Measurements from ENCODE around the gene ERO1B.

The ERO1B gene

DNA sequence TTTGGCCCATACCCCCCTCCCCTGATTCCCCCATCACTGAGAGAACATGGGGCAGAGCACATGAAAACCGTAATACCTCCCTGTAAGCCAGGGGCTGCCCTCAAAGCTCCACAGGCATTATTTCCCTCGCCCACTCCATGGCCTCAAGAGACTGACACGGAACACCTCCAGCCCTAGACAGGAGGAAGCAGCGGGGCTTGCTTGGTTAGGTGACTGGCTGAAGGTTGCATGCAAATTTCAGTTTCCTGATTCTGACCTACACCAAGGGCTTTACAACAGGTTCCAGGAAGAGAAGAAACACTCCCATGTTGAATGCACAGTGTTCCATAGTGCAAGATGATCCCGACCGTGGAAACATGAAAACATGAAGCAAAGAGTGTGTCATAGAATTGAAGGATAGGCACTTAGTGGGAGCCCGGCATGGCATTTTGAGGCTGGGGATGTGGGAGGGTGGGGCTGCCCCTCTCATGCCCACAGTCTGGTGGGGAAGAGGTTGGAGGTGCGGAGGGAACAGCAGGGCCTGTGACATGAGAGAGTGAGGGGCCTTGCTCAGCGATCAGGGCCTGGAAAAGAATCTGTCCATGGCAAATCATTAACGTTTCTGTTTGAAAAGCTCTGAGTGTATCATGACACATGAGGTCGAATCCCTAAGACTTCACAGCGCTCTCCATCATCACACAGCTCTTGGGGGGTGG lies 106.0 kb downstream of the ERO1B start:
- peaks cover 48 to 60% of the 10 kb centered on the region in 2 donors for H3K36me3 Mint-ChIP-seq
- peak overlapping the region; percentile 75 for H3K27ac Mint-ChIP-seq
- H3K27me3 Mint-ChIP-seq = no peaks in the 10 kb centered on the region

DNA sequence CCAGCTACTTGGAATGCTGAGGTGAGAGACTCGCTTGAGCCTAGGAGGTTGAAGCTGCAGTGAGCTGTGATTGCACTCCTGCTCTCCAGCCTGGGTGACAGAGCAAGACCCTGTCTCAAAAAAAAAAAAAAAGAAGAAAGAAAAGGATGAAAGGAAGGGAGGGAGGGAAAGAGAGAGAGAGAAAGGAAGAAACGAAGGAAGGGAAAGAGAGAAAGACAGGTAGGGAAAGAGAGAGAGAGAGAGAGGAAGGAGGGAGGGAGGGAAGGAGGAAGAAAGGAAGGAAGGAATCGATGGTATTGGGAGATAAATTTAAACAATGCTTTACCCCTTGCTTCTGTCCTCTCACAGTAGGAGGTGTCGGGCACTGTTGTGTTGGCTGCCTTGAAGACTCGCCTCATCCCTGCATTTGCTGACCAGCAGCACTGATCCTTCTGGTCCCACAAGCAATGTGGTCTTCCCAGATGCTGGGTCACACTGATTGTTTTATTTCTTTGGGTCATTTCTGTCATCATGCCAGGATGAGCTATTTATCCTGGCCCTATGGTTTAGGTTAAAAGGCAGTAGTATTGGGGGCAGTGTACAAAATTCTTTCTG lies 108.5 kb downstream of the ERO1B start:
- DNase-seq (no peak), ATAC-seq (replicated peaks) (no peak)
- Mint-ChIP-seq H3K9me3 (peaks cover 0 to 6% of the 10 kb centered on the region in 2 donors), H3K4me3 (no peak overlapping the region), H3K36me3 (peaks cover 44 to 66% of the 10 kb centered on the region in 2 donors), H3K27ac (no peak overlapping the region), H3K4me1 (peaks cover 25 to 32% of the 10 kb centered on the region in 2 donors), H3K27me3 (no peaks in the 10 kb centered on the region)

More for the DNA sequence above, 106.0 kb downstream of the ERO1B start:
- Mint-ChIP-seq H3K4me1 (peaks cover 23 to 32% of the 10 kb centered on the region in 2 donors), H3K9me3 (peaks cover 0 to 6% of the 10 kb centered on the region in 2 donors), H3K4me3 (peak overlapping the region; percentile 7 to 17)
- ATAC-seq (replicated peaks) = peak; percentile 79 to 89
- no peak for DNase-seq

DNA sequence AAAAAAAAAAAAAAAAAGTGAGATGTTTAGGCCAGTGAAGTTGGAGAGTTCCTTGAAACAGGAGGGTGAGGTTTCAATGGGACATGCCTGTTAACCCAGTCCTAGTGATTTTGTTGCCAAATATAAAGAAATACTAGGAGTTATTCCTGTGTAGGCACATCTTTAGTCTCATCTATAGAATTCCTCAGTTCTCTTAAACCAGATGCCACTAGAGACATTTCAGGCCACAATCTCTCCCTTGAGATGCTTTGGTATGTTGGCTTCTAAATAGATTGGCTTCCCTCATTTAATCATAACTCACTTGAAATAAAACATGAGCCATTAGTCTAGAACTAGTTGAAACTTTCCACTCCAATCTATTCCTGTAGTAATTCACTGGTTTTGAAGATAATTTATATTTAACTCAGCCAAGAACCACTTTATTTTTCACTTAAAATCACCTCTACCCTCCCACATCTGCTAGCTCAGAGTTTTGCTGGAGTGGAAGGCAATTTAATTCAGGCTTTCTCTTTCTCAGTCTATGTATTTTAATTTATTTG lies 109.6 kb downstream of the ERO1B start:
- no peak overlapping the region for H3K4me3 Mint-ChIP-seq
- DNase-seq (no peak), ATAC-seq (replicated peaks) (no peak)
- H3K9me3 Mint-ChIP-seq = peaks cover 0 to 6% of the 10 kb centered on the region in 2 donors
- peaks cover 44 to 72% of the 10 kb centered on the region in 2 donors for H3K36me3 Mint-ChIP-seq
- H3K4me1 Mint-ChIP-seq = peaks cover 27 to 32% of the 10 kb centered on the region in 2 donors
- no peaks in the 10 kb centered on the region for H3K27me3 Mint-ChIP-seq
- H3K27ac Mint-ChIP-seq = no peak overlapping the region

DNA sequence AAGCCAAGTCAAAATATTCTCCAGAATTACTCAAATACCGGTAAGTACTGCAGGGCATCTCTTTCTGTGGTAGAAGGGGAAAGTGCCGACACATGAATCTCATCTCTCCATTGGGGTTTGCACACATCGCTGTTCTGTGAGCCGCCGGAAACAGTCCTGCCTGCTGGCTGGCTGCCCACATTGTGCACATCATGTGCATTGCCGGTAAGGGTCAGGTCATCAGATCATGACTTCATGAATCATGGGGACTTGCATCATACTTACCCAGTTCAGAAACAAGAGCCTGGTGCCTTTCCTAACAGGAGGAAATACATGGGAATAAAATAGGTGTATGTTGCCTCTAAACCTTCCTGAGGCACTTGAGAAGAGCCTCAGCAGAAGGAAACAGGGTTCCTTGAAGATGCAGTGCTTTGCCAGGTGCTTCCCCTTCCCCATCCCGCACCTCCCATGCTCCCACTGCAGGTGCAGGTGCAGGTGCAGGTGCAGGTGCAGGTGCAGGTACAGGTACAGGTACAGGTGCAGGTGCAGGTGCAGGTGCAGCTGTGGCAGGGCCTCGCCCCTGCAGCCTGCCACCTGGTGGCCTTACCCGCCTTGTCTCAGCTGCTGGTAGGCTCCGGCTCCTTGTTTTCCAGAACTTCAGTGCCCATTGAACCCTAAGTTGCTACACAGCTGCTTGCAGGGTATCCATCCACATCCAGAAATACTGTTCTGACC lies 112.9 kb downstream of the ERO1B start:
- no peak for DNase-seq
- peaks cover 29 to 65% of the 10 kb centered on the region in 2 donors for H3K36me3 Mint-ChIP-seq
- no peak for ATAC-seq (replicated peaks)
- peaks cover 2 to 9% of the 10 kb centered on the region in 2 donors for H3K9me3 Mint-ChIP-seq
- H3K27ac Mint-ChIP-seq = no peak overlapping the region
- H3K4me1 Mint-ChIP-seq = peaks cover 11 to 12% of the 10 kb centered on the region in 2 donors
- H3K27me3 Mint-ChIP-seq = no peaks in the 10 kb centered on the region
- H3K4me3 Mint-ChIP-seq = no peak overlapping the region

DNA sequence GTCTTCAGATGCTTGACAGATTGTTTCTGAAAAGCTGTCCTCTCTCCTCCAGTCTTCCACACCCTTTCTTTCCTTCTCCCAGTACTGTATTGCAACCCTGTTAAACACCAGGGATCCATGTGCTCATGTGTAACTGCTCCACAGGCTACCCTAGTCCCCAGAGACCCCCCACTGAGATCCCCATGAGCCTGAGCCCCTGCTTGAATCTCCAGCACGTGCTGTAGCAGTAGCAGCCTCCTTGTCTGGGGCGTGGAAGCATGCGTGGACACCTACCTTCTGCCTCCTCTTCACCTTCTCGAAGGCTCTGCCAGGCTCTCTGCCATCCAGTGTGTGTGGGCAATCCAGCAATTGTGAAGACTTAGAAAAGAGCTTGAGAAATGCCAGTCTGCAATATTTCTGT lies 114.2 kb downstream of the ERO1B start:
- DNase-seq (no peak), ATAC-seq (replicated peaks) (no peak)
- Mint-ChIP-seq H3K27ac (no peak overlapping the region), H3K4me3 (no peak overlapping the region), H3K27me3 (no peaks in the 10 kb centered on the region), H3K36me3 (peaks cover 34 to 68% of the 10 kb centered on the region in 2 donors), H3K9me3 (peaks cover 10 to 19% of the 10 kb centered on the region in 2 donors), H3K4me1 (peaks cover 21 to 24% of the 10 kb centered on the region in 2 donors)

DNA sequence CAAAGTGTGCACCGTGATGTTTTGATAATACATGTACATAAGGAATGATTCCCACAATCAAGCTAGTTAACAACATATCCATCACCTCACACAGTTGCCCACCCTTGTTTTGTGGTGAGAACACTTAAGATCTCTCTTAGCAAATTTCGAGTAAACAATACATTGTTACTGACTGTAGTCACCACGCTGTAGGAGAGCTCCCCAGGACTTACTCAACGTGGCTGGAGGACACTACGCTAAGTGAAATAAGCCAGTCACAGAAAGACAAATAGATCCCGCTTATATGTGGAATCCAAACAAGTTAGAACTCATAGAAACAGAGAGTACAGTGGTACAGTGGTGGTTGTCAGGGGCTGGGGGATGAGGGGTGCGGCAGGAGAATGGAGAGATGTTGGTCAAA lies 114.6 kb downstream of the ERO1B start:
- Mint-ChIP-seq H3K4me3 (no peak overlapping the region), H3K9me3 (peaks cover 10 to 19% of the 10 kb centered on the region in 2 donors), H3K27ac (no peak overlapping the region), H3K4me1 (peaks cover 21 to 24% of the 10 kb centered on the region in 2 donors), H3K27me3 (no peaks in the 10 kb centered on the region), H3K36me3 (peaks cover 36 to 68% of the 10 kb centered on the region in 2 donors)
- ATAC-seq (replicated peaks) (no peak), DNase-seq (no peak)

DNA sequence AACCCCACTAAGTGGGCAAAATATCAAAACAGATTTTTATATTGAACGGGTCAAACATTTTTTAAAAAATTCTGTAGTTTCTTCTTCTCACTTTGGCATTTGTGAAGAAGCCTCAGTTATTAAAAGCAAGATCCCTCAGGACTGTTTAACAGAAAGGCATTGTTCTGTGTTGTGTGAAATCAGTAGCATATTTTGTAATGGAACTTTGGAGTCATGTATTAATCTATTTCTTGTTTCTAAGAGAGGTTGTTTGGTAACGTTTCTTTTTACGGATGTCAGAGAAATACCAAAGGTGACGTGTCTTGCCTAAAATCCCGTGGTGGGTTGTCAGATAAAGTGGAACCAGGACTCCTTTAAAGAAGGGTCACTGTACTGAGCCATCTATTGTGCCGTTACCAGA lies 115.7 kb downstream of the ERO1B start:
- H3K4me1 Mint-ChIP-seq = peaks cover 28 to 30% of the 10 kb centered on the region in 2 donors
- peaks cover 20 to 30% of the 10 kb centered on the region in 2 donors for H3K9me3 Mint-ChIP-seq

More for the DNA sequence above, 115.7 kb downstream of the ERO1B start:
- ATAC-seq (replicated peaks) (no peak), DNase-seq (no peak)
- no peak overlapping the region for H3K4me3 Mint-ChIP-seq
- H3K36me3 Mint-ChIP-seq = peaks cover 41 to 73% of the 10 kb centered on the region in 2 donors
- no peaks in the 10 kb centered on the region for H3K27me3 Mint-ChIP-seq
- no peak overlapping the region for H3K27ac Mint-ChIP-seq

Measured in stimulated activated naive B cell treated with anti-CD40 and anti-IgM and Interleukin-4, amounts not matched to agents 10 μg/mL and 1 μg/mL and 100 μg/mL, for 72 hours (primary cell).